ENCODE data around the gene RABL2A.
"Not testable (repeated sequence)": the region's sequence is repeated elsewhere in the genome, so short reads cannot be mapped to it uniquely, and the experiment has no call there.

DNA sequence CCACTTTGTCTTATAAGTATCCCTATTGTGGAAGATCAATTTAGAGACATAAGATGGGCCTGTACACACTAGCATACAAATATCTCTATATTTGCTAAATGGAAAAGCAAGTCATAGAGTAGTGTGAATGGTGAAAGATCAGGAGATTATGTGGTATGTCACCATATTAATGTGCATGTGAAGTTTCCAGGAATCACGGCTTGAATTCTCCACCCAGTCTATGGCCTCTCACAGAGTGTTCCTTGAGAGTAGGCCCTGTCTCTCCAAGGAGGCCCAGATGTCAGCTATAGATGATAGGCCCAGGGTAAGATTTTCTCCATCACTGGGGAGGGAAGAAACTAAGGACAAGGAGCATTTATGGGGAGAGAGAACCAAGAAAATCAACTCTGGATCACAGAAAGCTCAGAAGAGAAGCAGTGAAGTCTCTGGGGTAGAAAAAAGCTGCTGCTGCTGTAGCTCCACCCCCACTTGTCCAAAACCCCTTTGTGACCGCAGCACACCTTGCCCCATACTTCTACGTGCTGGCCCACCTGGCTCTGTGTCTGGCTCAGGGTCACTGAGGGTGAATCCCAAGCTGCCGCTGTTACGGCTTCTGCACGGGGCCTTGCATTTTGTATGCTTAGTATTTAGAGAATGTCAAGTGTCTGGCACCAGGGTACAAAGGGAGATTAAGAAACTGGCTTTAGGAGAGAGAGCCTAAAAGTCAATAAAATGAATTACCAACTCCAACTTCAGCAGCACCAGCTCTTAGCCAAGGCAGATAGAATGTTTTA, 37.9 kb downstream of the RABL2A start:
- not testable (repeated sequence) for TF ChIP-seq EZH2phosphoT487 (IDR thresholded peaks at IDR 0.05; ENCODE audit: borderline replicate concordance, low read length); EZH2 (IDR thresholded peaks at IDR 0.05; ENCODE audit: low read length, unreplicated experiment)
- TF ChIP-seq, protein P1, sequence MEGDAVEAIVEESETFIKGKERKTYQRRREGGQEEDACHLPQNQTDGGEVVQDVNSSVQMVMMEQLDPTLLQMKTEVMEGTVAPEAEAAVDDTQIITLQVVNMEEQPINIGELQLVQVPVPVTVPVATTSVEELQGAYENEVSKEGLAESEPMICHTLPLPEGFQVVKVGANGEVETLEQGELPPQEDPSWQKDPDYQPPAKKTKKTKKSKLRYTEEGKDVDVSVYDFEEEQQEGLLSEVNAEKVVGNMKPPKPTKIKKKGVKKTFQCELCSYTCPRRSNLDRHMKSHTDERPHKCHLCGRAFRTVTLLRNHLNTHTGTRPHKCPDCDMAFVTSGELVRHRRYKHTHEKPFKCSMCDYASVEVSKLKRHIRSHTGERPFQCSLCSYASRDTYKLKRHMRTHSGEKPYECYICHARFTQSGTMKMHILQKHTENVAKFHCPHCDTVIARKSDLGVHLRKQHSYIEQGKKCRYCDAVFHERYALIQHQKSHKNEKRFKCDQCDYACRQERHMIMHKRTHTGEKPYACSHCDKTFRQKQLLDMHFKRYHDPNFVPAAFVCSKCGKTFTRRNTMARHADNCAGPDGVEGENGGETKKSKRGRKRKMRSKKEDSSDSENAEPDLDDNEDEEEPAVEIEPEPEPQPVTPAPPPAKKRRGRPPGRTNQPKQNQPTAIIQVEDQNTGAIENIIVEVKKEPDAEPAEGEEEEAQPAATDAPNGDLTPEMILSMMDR (conservative IDR thresholded peaks at IDR 0.05; ENCODE audit: low read depth, low read length) = not testable (repeated sequence)

Data from PC-3 (cell line).